ENCODE results near the gene RDM1. TPM values are rescaled to one million over a fixed set of nuclear protein-coding genes. Genes with fewer than 3 reads are reported as not detected.

RDM1 gene
- total RNA-seq, 4 donors from 2014 or later: not detected

- TF ChIP-seq CTCF (IDR thresholded peaks at IDR 0.05; ENCODE audit: low read depth): no peak
These were observed 15.2 kb downstream of the RDM1 start for GRCh38 chr17:35915153-35915964.

DNA sequence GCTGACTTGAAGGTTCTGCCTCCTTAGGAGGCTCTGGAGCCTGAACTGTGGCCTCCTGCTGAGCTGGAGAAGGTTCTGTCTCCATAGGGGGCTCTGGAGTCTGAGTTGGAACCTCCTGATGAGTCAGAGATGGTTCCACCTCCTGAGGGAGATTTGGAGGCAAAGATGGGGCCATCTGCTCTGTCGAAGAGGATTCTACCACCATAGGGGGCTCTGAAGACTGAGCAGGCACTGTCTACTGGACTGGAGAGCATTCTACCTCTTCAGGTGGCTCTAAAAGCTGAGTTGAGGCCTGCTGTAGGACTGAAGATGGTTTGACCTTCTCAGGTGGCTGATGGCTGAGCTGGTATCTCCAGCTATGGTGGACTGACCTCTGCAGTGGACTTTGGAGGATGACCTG is 16.2 kb downstream of the RDM1 start:
- no peak for TF ChIP-seq CTCF (IDR thresholded peaks at IDR 0.05; ENCODE audit: low read depth)

DNA sequence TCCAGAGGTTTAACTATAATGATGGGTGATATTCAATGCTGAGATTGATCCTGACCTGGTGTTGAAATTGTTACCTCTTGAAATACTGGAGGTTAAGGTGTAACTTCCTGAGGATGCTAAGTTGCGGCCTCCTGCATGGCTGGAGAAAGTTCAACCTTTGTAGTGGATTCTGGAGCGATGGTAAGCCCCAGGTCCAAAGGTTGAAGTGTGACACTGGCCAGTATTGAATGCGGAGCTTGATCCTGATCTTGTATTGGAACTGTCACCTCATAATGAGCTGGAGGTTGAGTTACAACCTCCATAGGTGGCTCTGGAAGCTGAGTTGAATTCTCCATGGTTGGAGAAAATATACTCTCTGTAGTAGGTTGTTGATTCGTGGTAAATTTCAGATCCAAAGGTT is 17.0 kb downstream of the RDM1 start:
- TF ChIP-seq CTCF (IDR thresholded peaks at IDR 0.05; ENCODE audit: low read depth): no peak

DNA sequence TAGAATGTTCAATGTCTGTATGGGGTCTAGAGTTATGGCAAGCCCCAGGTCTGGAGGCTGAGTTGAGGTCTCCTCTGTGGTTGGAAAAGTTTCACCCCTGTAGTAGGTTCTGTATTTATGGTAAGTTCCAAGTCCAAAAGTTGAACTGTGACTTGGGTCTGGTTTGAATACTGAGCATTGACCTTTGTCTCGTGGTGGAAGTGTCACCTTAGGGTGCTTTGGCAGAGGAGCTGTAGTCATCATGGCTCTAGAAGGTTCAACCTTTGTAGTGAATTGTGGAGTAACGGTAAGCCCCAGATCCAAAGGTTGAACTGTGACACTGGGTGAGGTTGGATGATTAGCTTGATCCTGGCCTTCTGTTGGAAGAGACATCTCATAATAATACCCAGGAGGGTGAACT is 17.6 kb downstream of the RDM1 start:
- TF ChIP-seq CTCF (IDR thresholded peaks at IDR 0.05; ENCODE audit: low read depth): no peak

DNA sequence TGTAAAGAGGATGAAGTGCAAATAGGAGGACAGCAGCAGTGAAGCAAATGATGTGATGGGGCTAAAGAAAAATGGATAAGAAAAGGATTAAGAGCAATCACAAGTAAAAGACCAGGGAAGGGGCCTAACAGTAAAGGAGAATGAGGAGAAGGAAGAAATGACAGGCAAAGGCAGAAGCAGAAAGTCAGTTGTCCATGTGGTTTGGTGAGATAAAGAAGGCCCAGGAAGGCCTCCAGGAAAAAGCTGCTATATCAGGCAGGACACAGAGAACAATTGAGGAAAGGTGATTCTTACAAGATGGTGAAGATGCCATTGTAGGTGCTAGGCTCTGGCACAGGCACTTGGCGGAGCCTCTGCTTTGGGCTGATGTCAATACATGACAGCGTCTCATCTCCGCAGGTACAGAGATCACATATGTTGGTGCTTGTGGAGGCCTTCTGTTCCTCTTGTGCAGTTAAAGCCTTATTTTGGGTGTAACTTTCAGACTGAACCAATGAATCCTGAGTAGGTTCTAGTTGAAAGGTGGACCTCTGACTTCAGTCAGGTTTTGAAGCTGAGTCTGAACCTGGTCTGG is 18.1 kb downstream of the RDM1 start:
- TF ChIP-seq CTCF (IDR thresholded peaks at IDR 0.05; ENCODE audit: low read depth): no peak

DNA sequence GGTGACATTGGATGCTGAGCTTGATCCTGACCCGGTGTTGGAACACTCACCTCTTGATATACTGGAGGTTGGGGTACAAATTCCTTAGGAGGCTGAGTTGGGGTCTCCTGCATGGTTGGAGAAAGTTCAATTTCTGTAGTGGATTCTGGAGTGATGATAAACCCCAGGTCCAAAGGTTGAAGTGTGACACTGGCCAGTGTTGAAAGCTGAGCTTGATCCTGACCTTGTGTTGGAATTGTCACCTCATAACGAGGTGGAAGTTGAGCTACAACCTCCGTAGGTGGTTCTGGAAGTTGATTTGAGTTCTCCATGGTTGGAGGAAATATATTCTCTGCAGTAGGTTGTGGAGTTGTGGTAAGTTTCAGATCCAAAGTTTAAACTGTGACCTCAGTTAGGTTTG is 21.2 kb downstream of the RDM1 start:
- TF ChIP-seq CTCF (IDR thresholded peaks at IDR 0.05; ENCODE audit: low read depth): no peak

DNA sequence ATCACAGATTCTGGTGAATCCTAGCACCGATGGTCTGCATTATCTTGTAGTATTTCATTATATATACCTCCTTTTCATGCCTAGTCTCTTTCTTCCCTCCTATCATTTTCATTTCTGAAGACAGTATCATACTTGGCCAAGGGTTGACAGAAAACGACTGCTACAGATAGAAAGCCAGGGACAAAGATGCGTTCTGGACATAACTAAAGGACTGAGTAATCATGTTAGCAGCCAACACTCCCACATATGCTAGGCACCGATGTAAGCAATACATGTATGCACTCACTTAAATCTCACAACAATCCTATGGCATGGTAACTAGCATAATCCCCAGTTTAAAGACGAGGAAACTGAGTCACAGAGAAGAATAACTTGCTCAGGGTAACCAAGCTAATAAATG is 22.9 kb downstream of the RDM1 start:
- no peak for TF ChIP-seq CTCF (IDR thresholded peaks at IDR 0.05; ENCODE audit: low read depth)

Data from subcutaneous adipose tissue (tissue), 4 donors.